Urinary bladder (tissue), 4 donors: ENCODE measurements around the gene CCDC85C. TPM values are rescaled to one million over a fixed set of nuclear protein-coding genes. Genes with fewer than 3 reads are reported as not detected.

Source experiments
- DNase-seq: peaks from one replicate; pipeline ENCODE4 v3.0.0-alpha.2; 2015; ENCODE audit errors: extremely low spot score
- H3K27ac ChIP-seq: one replicate; pipeline ENCODE4 v1.5.1; 2013; ENCODE audit warnings: low read depth, mild to moderate bottlenecking, moderate library complexity
- H3K36me3 ChIP-seq: one replicate; pipeline ENCODE4 v1.6.1; 2013; ENCODE audit warnings: mild to moderate bottlenecking, moderate library complexity; ENCODE audit not compliant: insufficient read depth
- H3K4me1 ChIP-seq: one replicate; pipeline ENCODE4 v1.6.1; 2013; ENCODE audit warnings: mild to moderate bottlenecking, moderate library complexity; ENCODE audit not compliant: insufficient read depth
- H3K4me3 ChIP-seq: one replicate; pipeline ENCODE4 v1.5.1; 2013; ENCODE audit warnings: low read depth, low read length
- WGBS: extraction: QIAGEN DNeasy Blood & Tissue Kit; methylation state at CpG from one replicate; pipeline ENCODE4 v1.1.7; 2013; 5-methylcytosine and 5-hydroxymethylcytosine counted together
- polyA plus RNA-seq: library from polyadenylated mRNA; stranded (reverse); fragments of 200-250 nt; gene quantifications from one replicate; pipeline ENCODE4 v1.2.3, GENCODE V29; 2013
- total RNA-seq: library from RNA; depleted of rRNA; stranded (reverse); fragments of >200 nt; gene quantifications from one replicate; pipeline ENCODE4 v1.2.3, GENCODE V29; 2014
- donor health status: healthy with polysubstance abuse.
- donor health status: healthy.

Gene CCDC85C
- total and polyA plus RNA-seq, 2 donors = 5.8 to 36.0 TPM

DNA sequence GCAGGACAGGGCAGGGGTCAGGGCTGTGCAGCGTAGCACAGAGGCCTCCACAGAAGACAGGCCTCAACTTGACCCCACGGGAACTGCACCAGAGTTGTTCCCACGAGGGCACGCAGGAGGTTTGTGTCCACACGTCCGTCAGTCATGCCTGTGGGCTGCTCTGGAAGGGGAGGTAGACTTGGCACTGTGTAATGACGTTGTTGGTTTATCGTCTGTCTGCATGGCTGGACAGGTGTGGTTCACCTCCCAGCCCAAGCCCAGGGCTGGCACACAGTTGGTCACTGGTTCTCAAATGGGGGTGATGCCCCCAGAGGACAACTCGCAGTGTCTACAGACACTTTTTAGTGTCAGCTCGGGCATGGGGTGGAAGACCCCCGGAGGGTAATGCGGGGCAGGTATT is 77.0 kb downstream of the CCDC85C start:
- Histone ChIP-seq H3K36me3 (no peaks in the 10 kb centered on the region), H3K4me1 (no peaks in the 10 kb centered on the region), H3K4me3 (no peak overlapping the region), H3K27ac (no peak overlapping the region)
- WGBS = 84% methylated on average over 12 of the region's 12 CpGs
- no peak for DNase-seq

DNA sequence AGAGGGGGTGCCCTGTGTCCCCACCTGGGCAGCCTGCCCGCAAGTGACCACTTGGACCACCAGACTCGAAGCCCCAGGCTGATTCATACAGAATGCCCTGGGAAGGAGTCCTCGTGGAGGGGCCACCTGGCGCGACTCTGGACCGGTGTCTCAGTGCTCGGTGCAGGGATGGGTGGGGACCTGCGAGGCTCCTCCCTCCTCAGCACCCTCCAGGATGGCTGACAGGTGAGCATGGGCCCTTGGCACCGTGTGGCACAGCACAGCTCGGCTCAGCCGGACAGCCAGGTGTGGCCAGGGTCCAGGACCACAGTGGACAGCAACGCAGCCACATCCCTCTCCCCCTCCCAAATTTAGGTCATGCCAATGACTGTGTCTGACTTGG is 78.3 kb downstream of the CCDC85C start:
- Histone ChIP-seq H3K4me3 (no peak overlapping the region), H3K27ac (no peak overlapping the region), H3K36me3 (no peaks in the 10 kb centered on the region), H3K4me1 (no peaks in the 10 kb centered on the region)
- WGBS = 85% methylated on average over 12 of the region's 12 CpGs
- no peak for DNase-seq

DNA sequence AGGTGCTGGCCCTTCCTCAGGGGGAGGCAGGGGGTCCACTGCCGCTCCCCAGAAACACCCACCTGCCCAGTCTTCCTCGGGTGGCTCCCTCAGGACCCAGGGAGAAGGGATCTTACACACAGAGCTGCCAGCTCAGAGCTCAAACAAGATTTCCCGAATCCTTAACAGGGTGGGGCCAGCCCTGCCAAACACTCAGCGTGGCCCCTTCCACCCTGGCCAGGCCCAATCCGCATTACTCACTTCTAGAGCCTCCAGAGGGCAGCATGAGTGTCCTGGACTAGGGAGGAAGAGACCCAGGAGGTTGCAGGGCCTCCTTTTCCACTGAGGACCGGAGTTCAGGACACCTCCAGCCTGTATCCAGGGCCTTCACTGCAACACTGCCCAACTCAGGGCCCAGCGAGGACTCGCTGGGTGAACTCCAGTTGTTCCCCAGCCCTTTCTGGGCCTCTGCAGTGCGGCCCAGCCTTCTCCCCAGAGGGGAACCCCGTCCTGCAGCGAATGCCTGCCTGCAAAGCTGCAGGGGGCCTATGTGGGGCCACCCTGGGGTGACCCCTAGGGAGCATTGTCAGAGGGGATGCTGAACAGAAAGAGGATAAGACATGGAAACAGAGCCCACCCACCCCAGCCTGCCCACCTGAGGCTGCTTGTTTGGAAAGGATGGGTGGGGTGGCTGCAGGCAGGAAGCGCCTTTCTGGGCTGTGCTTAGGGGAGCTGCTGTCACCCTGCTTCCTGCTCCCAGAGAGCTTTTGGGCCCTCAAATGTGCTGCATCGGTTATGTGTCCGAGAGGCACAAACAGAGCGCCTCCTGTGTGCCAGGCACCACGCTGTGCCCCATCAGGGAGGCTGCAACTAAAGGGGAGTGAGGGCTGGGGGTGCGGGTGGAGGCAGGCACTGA is 79.0 kb downstream of the CCDC85C start:
- no peak for DNase-seq
- no peak overlapping the region for H3K27ac ChIP-seq
- 56% methylated on average over 17 of the region's 17 CpGs for WGBS
- H3K4me1 ChIP-seq = no peaks in the 10 kb centered on the region
- H3K36me3 ChIP-seq = no peaks in the 10 kb centered on the region
- no peak overlapping the region for H3K4me3 ChIP-seq

DNA sequence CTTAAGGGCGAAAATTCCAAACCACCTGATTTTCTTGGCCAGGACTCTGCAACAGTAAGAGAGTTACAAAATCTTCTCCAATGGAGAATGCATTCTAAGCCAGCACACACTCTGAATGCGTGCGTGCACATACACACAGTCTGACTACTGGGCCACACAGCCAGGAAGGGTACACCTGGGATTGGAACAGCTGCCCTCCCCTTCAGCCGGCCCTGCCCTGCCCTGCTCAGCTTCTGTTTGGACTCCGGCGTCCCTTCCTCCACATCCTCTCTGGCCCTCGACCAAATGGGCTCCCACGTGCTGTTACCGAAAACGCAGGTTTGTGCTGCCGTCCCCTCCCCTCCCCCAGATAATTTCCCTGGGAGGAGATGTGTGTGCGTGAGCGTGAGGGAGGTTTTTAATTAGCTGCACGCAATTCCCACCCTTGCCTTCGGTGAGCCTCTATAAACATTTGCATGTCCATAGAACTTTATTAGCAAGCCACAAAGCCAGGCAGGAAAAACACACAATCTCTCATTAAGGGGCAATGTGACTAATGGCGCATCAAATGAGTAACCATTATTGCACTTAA is 79.8 kb downstream of the CCDC85C start:
- DNase-seq = no peak
- Histone ChIP-seq H3K36me3 (no peaks in the 10 kb centered on the region), H3K27ac (no peak overlapping the region), H3K4me3 (no peak overlapping the region), H3K4me1 (no peaks in the 10 kb centered on the region)
- WGBS = 47% methylated on average over 16 of the region's 16 CpGs

DNA sequence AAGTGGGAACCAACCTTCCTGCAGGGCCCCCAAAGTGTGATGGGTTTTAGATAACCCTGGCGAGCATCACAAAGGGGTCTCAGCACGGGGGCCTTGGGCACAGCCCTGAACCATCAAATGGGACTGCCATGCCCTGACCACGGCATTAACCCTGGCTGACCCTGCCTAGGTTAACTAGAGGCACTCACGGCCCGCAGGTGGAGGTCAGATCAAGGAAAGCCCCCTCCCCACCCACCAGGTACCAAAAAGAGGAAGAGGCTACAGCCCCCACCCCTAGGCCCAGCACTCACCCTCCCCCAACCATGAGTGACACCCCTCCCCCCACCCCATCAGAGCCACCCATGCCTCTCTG is 80.3 kb downstream of the CCDC85C start:
- Histone ChIP-seq H3K4me3 (no peak overlapping the region), H3K36me3 (no peaks in the 10 kb centered on the region), H3K4me1 (no peaks in the 10 kb centered on the region), H3K27ac (no peak overlapping the region)
- 61% methylated on average over 5 of the region's 5 CpGs for WGBS
- no peak for DNase-seq

DNA sequence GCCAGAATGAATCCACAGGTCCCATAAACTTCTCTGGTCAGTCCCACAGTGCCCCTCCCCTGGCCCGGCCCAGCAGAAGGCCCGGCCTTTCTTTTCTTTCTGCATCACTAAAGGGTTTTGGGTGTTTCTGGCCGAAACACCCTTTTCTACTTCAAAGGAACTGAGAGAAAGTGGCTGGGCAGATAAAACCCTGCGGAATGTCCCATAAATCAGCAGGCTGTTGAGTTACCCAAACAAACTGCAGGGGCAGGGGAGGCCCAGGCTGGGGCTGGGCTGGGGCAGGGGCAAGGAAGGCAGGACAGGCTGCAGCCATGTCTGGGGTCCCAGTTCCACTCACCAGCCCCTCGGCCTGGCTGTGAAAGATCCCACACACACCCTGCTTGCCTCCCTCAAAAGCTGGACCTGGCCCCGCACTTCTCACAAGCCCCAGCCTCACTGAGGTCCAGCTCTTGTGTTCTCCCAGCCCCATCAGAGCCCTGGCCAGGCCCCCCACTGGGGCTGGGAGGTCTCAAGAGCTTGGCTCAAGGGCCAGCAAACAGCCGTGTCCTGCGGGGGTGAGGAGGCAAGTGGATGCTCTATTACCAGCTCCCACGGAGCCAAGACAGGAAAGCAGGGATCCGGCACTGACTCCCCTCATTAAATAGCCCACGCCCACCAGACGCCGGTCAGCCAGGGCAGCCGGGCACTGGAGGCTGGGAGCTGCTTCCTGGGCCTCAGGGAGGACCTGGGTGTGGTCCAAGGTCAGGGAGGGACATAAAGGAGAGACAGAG is 80.9 kb downstream of the CCDC85C start:
- no peaks in the 10 kb centered on the region for H3K4me1 ChIP-seq
- WGBS = 29% methylated on average over 14 of the region's 14 CpGs
- peak overlapping the region; percentile 46 for H3K27ac ChIP-seq
- no peak overlapping the region for H3K4me3 ChIP-seq
- no peak for DNase-seq
- no peaks in the 10 kb centered on the region for H3K36me3 ChIP-seq

DNA sequence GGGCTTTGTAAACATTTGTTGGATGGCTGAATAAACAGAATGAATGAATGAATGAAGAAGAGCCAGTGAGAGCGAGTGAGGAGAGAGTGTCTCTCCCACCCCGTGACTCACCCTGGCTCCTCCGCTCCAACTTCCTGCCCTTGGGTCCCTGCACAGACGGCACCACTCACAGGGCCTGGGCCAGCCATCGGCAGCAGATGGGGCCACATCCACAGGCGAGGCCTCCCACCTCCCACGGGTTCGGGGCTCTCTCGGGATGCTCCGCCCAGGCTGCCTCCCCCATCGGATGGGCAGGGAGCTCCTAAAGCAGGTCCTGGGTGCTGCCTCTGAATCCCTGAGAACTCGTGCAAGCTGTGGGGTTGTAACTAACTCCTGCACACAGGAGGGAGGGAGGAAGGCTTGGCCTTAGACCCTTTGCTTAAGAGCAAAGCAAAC is 81.5 kb downstream of the CCDC85C start:
- no peak for DNase-seq
- Histone ChIP-seq H3K4me1 (no peaks in the 10 kb centered on the region), H3K4me3 (no peak overlapping the region), H3K27ac (no peak overlapping the region), H3K36me3 (no peaks in the 10 kb centered on the region)
- WGBS = 18% methylated on average over 12 of the region's 12 CpGs

DNA sequence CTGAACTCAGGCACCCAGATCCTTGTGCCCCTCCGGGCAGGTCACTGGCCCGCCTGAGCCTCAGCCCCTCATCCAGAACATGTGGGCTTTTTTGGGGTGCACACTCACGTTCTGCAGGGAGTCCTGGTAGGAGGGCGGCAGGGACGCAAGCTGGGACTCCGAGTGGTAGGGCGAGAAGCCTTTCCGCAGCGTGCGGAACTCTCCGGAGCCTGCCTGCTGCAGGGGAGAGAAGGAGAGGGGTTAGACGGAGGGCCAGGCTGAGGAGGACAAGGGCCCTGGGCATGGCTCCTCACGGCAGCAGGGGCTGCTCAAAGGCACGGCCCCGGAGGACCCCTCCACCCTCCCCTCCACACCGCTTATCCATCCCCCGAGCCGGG is 82.0 kb downstream of the CCDC85C start:
- Histone ChIP-seq H3K4me1 (no peaks in the 10 kb centered on the region), H3K27ac (no peak overlapping the region), H3K36me3 (no peaks in the 10 kb centered on the region), H3K4me3 (no peak overlapping the region)
- WGBS = 69% methylated on average over 18 of the region's 18 CpGs
- DNase-seq = no peak

DNA sequence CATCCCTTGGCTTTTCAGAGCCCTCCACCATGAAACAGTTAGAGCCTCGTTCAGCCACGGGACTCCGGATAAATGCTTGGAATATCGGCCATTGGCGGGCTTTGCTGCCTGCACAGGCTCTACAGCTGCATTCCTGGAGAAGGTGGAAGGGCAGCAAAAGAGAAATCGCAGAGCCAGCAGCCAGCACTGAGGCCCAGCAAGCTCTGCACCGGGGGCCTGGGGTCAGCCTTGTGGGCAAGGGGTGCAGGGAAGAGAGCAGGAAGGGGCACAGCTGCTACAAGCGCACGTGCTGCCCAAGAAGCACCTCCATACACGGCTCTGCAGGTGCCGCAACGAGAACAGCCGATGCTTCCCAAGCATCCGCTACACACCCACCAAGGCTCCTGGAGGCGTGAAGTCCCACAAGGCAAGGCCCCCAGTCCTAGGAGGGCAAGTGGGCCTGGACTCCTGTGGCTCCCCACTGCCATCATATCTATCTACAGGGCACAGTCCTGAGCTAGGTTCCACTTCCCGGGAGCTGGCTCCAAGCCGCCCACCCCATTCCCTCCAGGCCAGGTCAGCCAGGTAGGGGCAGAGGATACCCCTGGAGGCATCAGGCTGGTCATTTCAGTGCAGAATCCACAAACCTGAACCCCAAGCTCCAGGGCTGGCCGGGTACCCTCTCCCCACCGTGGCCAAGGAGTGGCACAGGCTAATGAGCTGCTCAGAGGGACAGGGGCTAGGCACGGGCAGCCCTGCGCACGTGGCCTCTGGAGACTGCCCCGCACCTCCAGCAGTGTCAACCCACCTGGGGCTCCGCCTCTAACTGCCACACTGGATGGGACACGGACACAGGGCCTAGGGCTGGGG is 82.6 kb downstream of the CCDC85C start:
- Histone ChIP-seq H3K4me1 (no peaks in the 10 kb centered on the region), H3K27ac (no peak overlapping the region), H3K36me3 (no peaks in the 10 kb centered on the region), H3K4me3 (no peak overlapping the region)
- DNase-seq = no peak
- 91% methylated on average over 25 of the region's 25 CpGs for WGBS

DNA sequence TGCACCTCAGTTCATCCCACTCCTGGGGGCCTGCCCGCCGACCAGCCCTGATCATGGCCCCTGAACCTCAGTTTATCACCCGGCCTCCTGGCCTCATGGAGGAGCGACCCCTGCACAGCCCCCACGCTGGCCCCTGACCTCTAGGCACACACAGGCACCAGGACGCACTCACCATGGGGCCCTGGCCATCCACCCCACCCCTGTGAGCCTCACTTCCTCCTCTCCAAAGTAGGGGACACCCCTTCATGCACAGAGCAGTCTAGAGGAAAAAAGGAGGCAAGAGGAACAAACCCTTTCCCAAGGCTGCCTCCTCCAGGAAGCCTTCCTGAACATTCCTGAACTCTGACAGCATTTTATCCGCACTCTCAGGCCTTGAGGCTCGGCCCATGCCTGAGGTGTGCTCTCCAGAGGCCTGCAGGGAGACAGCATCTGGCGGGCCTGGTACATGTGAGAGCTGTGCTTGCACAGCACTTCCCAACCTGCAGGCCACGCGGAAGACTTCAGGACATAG is 83.4 kb downstream of the CCDC85C start:
- DNase-seq = no peak
- 92% methylated on average over 11 of the region's 11 CpGs for WGBS
- Histone ChIP-seq H3K4me1 (no peaks in the 10 kb centered on the region), H3K4me3 (no peak overlapping the region), H3K27ac (no peak overlapping the region), H3K36me3 (no peaks in the 10 kb centered on the region)

DNA sequence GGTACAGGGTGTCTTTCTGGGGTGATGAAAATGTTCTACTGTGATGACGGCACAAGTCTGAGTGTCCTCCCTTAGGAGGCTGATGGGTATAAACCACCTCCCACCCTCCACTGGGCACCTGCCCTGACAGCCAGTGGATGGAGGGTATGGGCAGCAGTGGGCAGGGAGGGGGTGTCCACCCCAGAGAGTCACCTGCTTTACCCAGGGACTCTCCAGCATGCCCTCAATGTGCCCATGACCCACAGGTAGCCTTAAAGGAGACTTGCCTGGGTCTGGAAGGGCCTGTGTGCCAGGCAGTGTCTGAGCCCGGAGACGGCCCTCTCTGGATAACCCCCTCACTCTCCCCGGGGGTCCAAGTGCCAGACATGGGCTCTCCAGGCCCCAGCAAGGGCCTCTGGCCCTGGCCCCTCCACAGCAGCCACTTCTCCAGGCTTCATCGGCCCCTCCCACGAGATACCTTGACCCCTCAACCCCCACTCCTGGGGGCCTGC is 84.0 kb downstream of the CCDC85C start:
- Histone ChIP-seq H3K4me1 (no peaks in the 10 kb centered on the region), H3K27ac (no peak overlapping the region), H3K36me3 (no peaks in the 10 kb centered on the region), H3K4me3 (no peak overlapping the region)
- DNase-seq = no peak
- 90% methylated on average over 6 of the region's 6 CpGs for WGBS

DNA sequence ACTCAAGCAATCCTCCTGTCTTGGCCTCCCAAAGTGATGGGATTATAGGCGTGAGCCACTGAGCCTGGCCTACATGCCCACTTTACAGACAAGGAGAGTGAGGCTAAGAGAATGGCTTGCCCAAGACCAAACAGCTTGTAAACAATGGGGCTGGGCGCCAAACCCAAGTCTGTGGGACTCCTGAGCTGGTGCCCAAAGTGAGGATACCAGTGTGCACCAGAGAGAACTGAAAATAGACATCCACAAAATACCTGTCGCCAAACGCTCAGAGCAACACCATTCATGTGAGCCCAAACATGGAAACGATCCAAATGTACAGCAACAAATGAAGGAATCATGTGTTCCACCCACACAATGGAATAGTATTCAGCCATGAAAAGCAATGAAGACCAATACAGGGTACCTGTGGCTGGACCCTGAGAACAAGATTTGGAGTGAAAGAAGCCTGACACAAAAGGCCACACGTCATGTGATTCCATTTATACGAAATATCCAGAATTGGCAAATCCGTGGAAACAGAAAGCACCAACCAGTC is 84.6 kb downstream of the CCDC85C start:
- Histone ChIP-seq H3K27ac (no peak overlapping the region), H3K4me3 (no peak overlapping the region), H3K4me1 (no peaks in the 10 kb centered on the region), H3K36me3 (no peaks in the 10 kb centered on the region)
- no peak for DNase-seq
- WGBS = 95% methylated on average over 8 of the region's 8 CpGs
